GM12864 (cell line): Measurements from ENCODE around the gene MYCN.

Experiments used
- DNase-seq: peaks from one replicate; pipeline ENCODE4 v3.0.0-alpha.2; 2011; ENCODE audit warnings: low read depth
- H3K4me3 ChIP-seq: 2 replicates; pipeline ENCODE4 v1.5.1; 2011; ENCODE audit warnings: mild to moderate bottlenecking, low read depth, low read length, control low read depth
- TF ChIP-seq, protein P1 (sequence below): IDR thresholded peaks from 2 replicates; pipeline ENCODE4 v1.5.1; 2011; ENCODE audit warnings: low read depth, mild to moderate bottlenecking, moderate library complexity, low read length, control low read depth, inconsistent platforms; ENCODE audit errors: missing control alignments

The MYCN gene

GRCh38 chr2:15988733-15989132 is 48.4 kb downstream of the MYCN start:
- DNase-seq = no peak
- no peak overlapping the region for H3K4me3 ChIP-seq

DNA sequence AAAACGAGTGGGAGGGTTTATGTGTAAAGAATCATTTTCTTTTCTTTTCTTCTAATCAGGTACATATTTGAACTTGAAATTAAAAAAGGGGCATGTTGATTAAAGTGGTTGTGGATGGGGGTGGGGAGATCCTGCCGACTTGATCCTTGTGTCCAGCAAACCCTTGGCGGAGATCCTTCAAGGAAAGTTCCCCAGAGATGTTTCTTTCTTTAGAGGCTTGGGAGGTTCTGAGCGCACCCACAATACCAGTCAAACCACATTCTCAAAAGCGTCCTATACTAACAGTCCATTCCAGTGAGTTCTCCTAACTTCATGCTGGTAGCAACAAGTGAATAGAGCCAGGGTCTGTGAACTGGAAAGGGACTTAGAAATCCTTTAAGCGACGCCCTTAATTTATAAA is 49.2 kb downstream of the MYCN start:
- H3K4me3 ChIP-seq = no peak overlapping the region
- DNase-seq = no peak
- TF ChIP-seq, protein P1, sequence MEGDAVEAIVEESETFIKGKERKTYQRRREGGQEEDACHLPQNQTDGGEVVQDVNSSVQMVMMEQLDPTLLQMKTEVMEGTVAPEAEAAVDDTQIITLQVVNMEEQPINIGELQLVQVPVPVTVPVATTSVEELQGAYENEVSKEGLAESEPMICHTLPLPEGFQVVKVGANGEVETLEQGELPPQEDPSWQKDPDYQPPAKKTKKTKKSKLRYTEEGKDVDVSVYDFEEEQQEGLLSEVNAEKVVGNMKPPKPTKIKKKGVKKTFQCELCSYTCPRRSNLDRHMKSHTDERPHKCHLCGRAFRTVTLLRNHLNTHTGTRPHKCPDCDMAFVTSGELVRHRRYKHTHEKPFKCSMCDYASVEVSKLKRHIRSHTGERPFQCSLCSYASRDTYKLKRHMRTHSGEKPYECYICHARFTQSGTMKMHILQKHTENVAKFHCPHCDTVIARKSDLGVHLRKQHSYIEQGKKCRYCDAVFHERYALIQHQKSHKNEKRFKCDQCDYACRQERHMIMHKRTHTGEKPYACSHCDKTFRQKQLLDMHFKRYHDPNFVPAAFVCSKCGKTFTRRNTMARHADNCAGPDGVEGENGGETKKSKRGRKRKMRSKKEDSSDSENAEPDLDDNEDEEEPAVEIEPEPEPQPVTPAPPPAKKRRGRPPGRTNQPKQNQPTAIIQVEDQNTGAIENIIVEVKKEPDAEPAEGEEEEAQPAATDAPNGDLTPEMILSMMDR = no peak

More at GRCh38 chr2:15988733-15989132, 48.4 kb downstream of the MYCN start:
- TF ChIP-seq, protein P1 = no peak

DNA sequence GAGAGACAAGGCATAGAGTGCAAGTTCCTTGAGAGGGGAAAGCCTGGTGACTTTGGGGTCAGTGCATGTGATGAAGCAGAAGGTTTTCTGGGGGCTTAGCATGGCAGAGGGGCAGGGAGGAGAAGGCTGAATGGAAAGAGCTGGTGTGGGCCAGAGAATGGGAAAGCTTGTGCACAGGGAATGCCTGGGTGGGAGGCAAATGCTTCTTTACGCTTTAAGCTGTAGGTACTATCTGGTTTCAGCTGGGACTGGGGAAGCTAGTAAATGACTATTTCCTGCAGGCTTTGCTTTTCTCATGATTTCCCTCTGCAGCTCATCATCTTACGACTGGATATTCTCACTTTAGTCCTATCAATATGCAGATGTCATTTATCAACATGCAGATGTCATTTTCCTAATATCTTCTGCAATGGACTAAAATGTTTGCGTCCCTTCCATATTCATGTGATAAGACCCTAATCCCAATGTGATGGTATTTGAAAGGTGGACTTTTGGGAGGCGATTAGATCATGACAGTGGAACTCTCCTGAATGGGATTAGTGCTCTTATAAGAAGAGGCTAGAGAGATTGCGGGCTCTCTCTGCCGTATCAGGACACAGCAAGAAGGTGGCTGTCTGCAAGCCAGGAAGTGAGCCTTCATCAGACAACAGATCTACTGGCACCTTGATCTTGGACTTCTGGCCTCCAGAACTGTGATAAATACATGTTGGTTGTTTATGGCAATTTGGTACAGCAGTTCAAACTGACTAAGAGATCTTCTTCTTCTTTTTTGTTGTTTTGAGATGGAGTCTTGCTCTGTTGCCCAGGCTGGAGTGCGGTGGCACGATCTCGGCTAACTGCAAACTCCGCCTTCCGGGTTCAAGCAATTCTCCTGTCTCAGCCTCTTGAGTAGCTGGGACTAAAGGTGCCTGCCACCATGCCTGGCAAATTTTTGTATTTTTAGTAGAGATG is 50.1 kb downstream of the MYCN start:
- no peak overlapping the region for H3K4me3 ChIP-seq
- DNase-seq = no peak
- TF ChIP-seq, protein P1 = no peak

DNA sequence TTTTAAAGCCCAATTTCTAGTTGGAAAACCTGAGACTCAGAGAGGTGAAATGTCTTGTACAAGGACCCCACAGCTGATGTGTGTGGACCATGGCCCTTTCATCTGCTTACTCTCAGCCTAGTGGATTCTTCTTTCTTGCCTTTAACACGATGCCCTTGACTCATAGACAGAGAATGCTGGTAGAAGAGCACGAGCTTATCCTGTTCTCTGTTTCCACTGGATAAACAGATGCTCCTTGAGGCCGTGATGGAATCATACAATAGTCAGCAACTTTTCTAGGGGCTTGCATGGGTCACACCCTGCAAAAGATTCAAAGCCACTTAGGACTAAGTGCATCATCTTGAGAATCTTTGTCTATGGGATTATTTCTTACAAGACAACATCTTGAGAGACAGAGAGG is 50.9 kb downstream of the MYCN start:
- TF ChIP-seq, protein P1 = no peak
- no peak for DNase-seq
- H3K4me3 ChIP-seq = no peak overlapping the region

- DNase-seq = no peak
- no peak overlapping the region for H3K4me3 ChIP-seq
- TF ChIP-seq, protein P1 = no peak
These were observed 52.3 kb downstream of the MYCN start for GRCh38 chr2:15992457-15993231.

DNA sequence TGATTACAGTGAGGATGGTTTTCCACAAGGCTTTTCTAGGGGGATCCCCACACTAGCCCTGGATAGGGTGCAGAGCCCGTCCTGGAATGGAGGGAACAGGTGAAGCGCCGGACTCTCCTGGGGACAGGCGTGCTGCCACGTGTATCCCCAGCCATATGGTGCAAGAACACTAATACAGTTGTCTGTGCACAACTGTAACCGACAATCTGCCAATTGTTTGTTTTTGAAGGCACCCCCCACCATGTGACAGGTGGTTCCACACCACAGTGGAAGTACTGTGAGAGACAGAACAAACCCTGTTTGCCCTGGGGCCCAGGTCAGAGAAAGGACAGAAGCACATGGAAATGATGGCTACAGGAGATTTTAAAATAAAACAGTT is 52.9 kb downstream of the MYCN start:
- DNase-seq = no peak
- TF ChIP-seq, protein P1 = no peak
- no peak overlapping the region for H3K4me3 ChIP-seq
